ENCODE results near the gene TRAF5.

The TRAF5 gene

DNA sequence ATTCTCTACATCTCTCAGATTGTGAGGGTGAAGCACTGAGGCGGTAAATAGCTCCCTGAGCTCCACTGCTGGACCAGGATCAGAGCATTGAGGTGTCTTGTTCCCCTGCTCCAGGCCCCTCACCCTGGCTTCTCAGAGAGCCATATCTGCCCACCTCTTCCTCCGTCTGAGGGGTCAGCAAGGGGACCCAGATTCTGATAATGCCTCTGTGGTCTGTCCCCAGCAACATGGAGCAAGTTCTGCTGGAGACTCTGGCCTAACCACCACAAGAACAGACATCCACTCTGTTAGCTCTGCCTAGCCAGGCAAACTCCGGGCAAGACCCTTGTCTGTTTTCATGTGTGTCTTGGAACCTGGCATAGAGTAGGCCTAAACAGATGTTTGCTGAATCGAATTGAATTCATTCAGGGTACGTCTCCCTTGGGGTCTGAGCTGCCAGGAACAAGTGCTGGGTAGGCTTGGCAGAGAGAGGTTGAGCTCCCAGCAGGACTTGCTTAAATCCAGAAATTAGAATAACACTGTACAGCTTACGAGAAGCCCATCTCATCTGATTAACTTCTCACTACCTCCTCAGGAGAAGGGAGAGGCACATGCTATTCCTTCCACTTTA, 2.3 kb downstream of the TRAF5 start:
- DNase-seq: no peak

DNA sequence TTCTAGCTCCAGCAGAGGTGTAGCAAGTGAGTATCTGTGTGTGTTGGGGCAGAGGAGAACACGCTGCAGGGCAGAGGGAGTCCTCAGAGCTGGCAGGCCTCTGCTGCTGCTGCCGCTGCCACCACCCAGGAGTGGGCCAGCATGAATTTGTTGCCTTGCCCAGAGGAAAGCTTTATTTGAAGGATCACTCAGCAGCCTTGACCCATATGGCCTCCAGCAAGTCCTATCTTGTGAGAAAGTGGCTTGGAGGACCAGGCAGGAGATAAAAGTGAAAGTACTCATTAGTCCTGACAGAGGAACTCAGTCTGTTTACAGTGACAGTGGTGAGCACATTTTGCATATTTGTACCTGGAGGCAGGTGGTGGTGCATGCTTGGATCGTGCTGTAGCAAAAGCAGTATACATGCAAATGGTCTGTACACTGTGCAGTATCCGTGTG, 3.1 kb downstream of the TRAF5 start:
- peak; percentile 93 for DNase-seq

DNA sequence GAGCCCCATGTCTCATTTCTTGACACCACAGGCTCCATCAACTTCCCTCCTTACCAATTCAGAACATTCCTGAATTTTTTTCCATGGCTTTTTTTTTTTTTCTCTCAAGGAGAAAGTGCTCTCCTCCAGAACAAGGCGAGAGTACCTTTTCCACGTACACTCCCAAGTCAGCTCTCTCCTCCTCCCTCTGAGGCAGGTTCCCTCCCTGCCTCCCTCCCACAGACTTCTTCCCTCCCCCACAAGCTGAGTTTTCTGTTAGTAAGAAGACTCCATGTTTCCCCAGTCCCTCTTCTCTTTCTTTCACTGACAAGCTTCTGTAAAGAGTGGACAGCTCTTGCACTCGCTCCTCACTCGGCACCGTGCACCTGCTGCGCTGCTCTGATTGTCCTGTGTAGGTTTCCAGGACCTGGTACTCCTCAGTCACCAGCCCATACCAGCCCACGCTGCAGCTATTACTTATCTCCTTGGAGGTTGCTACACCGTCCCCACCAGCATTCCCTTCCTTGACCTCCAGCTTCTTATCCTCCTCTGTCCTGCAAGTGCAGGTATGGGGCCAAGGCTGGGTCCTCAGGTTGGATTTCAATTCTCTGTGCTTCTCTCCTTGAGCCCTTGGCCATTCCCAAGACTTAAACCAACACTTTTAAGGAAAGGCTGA, 3.8 kb downstream of the TRAF5 start:
- no peak for DNase-seq

DNA sequence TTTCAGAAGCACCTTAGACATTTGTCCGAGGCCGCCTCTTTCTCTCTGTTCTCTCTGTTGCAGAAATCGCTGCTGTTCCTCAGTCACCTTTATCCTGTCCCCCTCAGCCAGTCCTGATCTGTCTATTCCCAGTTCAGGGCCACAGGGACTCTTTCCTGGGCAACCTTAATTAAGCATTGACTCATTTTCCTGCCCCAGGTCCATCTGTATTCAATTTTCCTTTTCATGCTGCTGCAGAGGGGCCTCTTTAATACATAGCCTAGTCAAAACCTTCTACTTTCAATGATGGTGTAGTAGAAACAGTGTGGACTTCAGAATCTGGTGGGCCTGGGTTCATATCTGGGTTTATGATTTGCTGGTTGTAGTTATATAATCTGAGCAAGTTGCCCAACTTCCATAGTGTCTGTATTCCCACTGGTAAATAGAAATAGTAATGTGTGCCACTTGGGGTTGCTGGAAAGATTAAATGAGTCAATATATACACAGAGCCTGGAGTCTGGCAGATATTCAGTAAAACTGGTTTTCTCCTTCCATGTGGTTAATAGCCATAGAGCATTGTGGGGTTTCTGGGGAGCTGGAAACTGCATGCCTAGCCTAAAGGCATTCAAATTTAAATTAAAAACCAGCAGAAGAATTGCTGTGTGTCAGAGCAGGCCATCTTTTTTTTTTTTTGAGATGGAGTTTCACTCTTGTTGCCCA, 4.5 kb downstream of the TRAF5 start:
- no peak for DNase-seq

DNA sequence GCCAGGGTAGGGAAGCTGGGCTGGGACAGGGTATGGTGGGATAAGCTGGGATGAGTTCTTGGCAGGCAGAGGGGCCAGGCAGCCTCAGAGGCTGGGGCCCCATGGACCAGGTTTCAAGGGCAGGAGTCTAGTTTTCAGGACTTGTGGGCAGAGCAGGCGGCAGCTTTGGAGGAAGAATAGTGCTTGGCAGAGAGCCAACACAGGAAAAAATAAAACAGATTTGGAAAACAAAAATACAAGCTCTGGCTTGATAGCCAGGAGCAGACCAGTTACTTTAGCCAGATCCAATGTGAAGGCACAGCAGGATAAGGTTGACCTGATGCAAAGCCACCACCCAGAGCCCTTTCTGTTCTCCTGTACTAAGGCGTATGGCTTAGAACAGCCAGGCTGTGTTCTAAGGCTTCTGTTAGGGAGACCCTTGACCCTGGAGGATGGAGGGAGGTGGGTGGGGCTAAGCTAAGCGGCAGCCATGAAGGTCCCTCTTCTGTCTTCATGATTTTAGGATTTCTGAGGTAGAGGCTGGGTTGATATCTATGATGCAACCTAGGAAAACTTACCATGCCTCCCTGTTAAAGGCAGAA, 5.5 kb downstream of the TRAF5 start:
- DNase-seq: no peak

DNA sequence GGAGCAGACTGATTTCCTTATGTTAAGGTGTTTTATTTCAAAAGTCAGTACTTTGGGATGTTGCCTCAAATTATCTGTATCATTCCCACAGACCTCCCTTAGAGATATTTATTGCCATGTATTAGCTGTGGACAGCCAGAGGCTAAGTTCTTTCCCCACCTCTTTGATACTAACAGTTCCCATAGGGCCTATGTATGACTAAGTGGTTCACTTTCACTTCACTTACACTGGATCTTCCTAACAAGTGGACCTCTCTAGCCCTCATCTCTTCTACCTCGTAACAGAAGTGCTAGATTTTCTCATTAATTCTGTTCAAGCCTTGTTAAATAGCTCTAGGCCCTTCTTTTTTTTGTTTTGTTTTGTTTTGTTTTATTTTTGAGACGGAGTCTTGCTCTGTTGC, 6.2 kb downstream of the TRAF5 start:
- no peak for DNase-seq

DNA sequence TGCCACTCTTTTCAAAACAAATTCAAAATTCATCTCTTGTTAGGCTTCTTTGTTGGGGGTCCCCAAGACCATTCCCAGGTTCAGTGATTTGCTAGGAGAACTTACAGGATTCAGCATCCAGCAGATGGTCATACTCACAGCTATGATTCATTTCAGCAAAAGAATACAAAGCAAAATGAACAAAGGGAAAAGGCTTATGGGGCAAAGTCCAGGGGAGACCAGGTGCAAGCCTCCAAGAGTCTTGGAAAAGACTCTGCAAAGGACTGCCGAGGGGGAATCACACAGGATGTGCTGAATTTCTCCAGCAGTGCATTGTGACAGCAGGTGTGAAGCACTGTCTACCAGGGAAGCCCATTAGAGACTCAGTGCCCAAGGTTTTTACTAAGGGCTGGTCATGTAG, 7.3 kb downstream of the TRAF5 start:
- DNase-seq: no peak

DNA sequence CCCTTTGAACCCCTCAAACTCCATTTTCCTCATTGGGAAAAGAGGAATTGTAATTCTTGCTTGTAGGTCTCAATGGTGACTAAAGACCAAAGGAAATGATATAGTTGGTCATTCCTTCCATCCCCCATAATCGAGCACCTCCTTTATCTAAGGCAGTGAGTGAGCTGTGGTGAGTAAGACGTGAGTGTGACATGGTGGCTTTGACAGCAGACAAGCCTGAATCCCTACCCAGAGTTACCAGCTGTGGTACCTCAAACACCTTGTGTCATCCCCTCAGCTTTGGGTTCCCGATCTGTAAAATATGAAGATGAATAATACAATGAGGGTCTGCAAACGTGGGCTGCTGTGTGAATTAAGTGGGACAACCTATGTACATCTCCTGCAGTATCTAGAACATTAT, 8.4 kb downstream of the TRAF5 start:
- no peak for DNase-seq

DNA sequence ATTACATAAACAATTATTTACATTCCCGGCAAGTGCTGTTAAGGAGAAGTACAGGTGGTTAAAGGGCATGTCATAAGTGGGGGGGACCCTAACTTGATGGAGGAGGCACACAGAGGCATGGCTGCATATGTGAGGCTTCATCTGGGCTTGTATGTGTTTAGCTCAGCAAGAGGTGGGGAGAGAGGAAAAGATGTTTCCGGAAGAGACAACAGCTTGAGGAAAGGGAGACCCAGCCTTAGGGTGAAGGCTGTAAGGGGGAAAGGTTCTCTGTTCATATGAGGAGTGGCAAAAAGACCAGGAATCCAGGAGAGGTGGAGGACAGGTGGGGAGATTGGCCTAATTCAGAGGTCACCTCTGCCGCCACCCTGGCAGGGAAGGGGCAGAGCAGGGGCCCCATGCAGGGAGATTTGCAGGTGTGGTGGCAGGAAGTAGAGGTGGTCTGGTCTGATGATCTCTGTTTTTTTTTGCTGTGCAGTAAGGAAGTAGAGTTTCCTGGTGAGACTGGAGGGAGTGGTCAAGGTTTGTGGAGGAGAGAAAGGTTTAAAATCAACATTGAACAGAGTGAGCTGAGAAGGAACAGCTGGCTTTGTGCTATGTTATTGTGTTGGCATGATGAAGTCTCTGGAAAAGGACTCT, 9.0 kb downstream of the TRAF5 start:
- DNase-seq: no peak

DNA sequence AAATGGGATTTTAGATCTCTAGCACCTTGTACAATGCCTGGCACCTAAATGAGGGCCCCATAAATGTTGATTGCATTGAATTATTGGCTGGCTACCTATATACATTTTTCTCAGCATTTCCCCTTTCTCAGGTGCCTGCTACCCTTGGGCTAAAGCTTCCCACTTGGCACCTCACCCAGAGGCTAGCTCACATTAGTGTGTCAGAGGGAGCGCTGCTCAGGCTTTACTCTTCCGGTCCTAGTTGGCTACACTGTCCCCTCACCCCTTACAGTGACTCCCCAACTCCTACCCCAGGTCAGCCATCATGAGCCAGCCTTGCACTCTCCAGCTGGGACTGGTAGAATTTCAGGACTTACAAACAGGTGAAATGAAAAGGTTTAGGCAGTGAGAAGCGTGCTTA, 9.5 kb downstream of the TRAF5 start:
- no peak for DNase-seq

DNA sequence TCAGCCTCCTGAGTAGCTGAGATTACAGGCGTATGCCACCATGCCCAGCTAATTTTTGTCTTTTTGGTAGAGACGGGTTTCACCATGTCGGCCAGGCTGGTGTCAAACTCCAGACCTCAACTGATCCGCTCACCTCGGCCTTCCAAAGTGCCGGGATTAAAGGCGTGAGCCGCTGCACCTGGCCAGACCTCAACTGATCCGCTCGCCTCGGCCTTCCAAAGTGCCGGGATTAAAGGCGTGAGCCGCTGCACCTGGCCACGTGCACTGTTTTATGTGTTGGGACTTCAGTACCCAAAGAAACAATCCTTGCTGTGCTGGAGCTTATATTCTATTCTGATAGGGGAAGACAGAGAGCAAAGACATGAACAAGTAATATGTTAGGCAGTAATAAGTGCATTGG, 10.1 kb downstream of the TRAF5 start:
- no peak for DNase-seq

DNA sequence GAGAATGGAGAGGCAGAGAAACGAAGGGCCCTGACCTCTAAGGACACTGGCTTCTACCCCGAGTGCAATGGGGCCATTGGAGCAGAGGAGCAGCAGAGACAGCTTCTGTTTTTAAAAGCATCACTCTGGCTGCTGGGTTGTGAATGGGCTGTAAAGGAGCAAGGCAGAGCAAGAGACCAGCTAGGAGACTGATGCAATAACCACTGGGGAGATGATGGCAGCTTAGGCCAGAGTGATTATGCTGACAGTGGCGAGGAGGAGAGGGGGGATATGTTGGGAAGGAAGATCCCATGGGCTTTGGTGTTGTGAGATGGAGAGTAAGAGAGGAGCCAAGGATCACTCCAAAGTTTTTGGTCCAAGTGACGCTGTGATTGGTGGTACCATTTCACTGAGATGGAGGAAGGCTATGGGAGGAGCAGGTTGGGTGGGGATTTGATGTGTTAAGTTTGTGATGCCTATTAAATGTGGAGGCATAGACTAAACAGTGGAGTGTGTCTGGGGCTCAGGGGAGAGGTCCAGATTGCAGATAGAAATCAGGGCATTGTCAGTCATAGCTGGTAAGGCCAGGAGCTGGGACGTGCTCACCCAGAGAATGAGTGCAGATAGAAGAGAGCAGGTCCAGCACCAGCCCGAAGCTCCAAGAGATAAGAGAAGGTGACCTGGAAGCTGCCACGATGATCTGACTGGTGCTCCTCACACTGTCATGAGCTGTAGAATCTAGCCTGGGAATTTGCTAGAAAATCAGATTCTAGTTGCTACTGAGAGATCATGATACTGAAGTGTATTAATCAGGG, 11.0 kb downstream of the TRAF5 start:
- DNase-seq: no peak

DNA sequence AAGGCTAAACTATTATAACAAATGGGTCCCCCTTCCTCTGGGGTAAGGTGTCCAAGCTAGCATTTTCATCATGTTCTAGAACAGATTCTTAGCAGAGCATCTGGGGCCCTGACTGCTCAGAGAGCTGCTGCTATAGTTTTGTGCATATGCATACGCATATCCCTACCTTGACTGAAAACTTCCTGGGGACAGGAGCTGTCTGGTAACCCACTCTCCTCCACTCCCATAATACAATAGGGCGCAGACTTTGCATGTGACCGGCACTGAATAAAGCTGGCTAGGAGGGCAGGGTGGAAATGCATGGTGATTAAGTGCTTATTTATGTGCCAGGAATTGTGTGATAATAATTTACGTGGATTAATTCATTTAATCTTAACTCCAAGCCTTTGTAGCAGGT, 11.6 kb downstream of the TRAF5 start:
- DNase-seq: no peak

DNA sequence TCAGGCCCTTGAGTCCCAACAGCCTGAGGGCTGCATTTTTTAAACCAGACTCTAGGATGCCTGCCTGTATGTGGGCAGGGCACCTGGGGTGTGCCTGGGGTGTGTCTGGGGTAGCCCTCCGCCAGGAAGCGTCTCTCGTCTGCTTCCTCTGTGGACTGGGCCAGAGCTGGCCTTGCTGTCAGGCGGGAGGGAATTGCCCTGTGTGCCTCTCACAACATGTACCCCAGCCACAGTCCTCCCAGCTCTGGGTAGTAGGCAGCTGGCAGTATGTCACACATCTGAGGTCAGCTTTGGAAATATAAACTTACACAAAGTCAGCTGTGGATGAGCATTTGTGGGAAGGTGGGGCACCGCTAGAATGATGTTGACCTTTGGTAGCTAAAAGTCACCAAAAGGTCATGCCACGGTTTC, 13.0 kb downstream of the TRAF5 start:
- no peak for DNase-seq

DNA sequence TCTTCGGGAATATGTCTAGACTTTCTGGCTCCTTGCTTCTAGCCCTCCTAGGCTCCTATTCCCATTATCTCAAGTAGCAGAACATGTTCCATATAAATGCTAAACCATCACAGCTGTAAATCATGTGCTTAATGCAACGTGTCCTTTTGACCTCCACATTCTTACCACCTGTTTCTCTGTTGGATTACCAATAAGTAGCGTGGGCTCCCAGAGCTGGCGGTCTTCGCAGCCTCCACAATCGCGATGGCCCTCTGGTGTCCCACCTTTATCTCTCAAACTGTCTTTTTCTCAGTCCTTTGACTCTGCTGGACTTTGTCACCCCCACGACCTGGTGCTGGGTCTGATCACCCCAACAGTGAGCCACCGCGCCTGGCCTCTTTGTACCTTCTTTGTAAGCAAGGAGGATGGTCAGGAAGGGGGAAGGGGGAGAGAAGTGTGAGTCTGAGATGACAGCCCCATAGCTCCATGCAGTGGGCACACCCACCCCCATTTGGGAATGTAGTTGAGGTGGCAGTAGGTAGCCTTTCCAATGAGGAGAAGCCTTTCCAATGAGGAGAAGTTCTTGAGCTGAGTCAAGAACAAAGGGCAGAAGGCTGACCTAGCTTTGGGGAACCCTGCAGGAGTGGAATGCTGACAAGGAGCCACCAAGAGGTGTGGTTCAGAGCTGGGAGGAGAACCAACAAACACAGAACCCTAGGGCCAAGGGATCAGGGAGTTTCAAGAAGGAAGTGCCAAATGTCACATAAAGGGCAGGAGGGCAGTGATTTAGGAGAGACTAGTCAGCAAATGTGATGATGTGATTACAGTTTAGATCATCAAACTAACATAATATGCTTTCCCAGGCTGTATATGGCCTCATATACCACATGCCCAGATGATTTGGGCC, 14.2 kb downstream of the TRAF5 start:
- no peak for DNase-seq

DNA sequence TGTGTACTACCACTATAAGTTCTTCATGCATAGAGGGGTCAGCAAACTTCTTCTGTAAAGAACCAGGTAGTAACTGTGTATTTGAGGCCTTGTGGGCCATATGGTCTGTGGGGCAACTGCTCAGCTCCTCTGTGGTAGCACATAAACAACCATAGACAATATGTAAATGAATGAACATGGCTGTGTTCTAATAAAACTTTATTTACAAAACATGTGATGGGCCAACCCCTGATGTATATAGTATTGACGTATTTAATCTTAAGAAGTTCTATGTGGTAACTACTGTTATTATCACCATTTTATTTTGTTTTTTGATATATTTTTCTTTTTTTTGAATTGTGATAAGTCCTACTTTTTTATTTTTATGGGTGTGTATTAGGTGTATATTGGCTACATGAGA, 15.4 kb downstream of the TRAF5 start:
- DNase-seq: no peak

DNA sequence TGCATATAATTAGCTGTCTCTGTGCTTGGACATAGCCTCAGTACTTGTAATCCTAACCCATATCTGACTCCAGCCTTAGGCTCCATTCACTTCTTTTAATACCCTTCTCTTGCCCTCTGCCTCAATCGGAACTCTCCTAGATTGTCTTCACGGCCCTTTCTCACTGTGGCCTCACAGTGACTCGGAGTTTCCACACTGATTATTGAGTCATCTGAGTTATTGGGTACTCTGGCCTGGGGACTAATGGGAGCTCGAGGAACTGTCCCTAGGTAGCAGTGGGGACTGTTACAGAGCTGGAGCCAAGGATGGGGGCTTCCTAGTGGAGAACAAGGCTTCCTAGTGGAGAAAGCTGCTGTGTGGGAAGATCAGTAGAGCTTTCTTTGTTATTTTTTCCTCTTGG, 17.0 kb downstream of the TRAF5 start:
- DNase-seq: no peak

DNA sequence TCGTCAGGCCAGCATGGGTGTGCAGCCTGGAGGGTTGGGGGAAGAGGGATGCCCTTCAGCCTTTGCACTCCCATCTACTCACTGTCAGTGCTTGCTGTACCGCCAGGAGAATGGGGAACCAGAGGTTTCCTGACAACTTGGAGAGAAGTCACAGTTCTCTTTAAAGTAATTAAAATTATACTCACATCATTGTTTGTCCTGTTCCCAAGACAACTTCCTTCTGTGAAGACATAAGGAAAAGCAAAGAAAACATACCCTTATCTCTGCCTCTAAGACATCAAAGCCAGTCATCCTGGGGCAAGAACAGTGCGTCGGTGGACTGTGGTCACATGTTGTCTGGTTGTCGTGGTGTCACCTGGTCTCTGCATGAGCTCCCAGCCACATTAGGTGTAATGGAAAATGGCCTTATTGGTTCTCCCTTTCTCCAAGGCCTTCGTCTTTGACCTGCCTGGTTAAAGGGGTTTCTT, 17.6 kb downstream of the TRAF5 start:
- no peak for DNase-seq

DNA sequence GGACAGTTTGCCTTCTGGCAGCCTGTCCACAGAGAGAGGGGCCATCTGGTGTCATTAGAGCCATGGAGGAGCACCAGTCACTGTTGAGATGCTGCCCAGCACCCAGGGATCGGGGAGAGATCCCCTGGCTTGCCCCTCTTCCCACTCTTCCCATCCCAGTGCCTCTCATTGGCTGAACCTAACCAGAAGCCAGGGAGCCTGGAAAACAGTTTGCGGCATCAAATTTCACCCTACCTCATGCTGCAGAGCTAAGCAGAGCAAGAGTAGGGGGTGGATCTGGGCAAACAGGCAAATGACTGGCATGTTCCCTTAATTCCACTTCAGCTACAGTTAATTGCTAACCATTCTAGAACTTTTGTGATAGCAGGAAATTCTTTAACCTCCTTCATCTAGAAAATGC, 19.1 kb downstream of the TRAF5 start:
- peak; percentile 32 for DNase-seq

DNA sequence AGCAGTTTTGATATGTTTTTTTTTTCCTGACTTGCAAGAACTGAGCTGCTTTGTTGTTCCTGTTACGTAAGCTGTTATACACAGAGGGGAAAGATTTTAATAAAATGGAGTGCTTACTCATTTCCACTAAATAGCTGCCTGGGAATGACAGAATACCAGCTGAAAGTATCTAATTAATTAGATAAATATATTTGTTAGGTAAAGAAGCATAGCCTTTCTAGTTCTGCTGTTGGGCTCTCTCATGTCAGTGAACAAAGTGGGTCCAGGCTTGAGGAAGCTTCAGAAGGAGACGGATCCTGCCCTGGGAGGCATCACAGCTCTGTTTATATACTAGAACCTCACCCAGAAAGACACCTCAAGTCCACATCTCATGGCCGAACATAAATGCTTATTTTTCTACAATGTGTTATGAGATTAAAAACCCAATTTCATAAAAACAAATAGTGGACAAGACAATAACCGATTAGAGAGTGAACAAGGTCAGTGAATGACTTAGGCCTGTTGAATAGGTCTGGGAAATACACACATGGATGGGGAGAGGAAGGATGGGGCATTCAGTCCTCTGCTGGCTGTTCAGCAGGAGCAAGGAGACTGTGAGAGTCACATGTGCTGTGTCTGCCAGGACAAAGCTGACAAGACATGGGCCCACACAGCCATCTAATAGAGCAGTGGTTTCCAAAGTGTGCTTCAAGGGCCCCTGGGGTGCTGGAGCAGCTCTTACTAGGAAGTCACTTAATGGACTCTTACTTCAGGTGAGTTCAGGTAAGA, 20.6 kb downstream of the TRAF5 start:
- DNase-seq: no peak

DNA sequence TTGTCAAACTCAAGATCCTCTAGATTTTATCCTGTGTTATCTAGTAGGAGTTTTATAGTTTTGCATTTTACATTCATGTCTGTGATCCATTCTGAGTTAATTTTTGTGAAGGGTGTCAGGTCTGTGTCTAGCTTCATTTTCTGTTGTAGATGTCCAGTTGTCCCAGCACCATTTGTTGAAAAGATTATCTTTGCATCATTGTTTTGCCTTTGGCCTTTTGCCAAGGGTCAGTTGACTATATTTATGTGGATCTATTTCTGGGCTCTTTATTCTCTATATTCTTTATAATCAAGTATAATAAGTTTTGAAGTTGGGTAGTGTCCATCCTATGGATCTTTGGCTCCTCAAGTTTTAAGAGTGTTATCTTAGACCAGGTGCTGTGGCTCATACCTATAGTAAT, 21.9 kb downstream of the TRAF5 start:
- DNase-seq: no peak
